Activated CD4-positive, alpha-beta T cell treated with anti-CD3 and anti-CD28 coated beads for 24 hours (primary cell): ENCODE data around the gene VWA1.
"Not testable (repeated sequence)": the region's sequence is repeated elsewhere in the genome, so short reads cannot be mapped to it uniquely, and the experiment has no call there.

Experiments used
- DNase-seq, 2 donors: peaks; one replicate each; pipeline ENCODE4 v3.0.0-alpha.2; 2020; ENCODE audit warnings: low read depth in 2 of 2

The VWA1 gene

DNA sequence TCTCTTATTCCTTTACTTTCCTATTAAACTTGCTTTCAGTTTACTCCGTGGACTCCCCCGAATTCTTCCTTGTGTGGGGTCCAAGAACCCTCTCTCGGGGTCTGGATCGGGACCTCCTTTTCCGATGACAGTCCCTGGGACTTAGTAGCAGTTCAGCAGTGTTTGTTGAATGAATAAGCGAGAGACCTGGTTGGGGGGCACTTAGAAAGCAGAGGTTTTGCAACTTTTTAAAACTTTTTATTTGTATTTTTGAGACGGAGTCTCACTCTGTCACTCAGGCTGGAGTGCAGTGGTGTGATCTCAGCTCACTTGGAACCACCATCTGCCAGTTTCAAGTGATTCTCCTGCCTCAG, 12.3 kb upstream of the VWA1 start:
- no peak for DNase-seq

DNA sequence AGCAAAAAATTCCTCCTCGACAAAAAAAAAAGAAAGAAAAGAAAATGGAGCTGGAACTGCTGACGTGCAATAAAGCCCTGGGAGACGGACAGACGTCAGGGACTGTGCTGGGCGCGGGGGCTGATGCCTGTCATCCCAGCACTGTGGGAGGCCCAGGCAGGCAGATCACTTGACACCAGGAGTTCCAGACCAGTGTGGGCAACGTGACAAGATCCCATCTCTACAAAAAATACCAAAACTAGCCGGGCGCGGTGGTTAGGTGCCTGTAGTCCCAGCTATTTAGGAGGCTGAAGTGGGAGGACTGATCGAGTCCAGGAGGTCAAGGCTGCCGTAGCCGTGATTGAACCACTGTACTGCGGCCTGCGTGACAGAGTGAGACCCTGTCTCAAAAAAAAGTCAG, 10.8 kb upstream of the VWA1 start:
- no peak for DNase-seq

DNA sequence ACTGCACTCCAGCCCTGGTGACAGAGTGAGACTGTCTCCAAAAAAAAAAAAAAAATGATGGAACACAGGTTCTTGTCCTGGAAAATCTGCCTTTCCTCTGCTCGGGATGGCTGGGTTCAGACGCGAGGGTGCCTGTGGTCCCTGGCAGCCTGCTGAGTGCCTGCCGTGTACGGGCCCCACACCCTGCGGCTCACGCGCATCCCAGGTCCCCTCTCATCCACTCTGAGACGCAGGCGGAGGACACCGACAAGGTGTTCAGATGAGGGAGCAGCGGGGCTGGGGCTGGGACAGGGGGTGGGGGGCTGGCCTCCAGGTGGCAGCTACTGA, 10.1 kb upstream of the VWA1 start:
- no peak for DNase-seq

DNA sequence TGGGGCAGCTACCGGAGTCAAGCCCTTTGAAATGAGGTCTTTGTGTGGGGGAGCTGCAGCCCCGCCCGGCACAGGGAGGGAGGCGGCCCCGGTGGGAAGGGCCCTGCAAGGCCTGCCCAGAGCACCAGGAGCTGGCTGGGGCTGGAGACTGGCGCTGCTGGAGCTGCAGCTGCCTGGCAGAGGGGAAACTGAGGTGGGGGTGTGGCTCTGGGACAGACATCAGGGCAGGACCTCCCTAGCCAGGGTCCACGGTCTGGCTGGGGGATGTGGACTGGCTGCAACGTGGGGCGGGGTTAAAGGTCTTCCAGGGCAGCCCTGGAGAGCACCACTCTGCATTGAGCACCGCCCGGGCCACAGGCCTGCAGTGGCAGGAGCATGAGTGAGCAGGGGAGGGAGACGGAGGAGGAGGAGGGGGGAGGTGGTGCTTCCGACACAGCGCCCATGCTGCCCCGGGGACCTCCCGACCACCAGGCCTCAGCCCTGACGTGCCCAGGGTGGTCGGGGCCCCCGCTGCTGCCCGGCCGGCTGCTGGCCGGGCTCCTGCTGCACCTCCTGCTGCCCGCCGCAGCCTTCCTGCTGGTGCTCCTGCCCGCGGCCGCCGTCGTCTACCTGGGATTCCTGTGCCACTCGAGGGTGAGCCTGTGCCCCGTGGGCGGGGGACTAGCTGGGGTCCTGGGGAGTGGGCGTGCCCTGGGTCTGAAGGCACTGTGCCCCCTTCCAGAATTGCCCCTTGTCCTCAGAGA, 9.6 kb upstream of the VWA1 start:
- no peak for DNase-seq

DNA sequence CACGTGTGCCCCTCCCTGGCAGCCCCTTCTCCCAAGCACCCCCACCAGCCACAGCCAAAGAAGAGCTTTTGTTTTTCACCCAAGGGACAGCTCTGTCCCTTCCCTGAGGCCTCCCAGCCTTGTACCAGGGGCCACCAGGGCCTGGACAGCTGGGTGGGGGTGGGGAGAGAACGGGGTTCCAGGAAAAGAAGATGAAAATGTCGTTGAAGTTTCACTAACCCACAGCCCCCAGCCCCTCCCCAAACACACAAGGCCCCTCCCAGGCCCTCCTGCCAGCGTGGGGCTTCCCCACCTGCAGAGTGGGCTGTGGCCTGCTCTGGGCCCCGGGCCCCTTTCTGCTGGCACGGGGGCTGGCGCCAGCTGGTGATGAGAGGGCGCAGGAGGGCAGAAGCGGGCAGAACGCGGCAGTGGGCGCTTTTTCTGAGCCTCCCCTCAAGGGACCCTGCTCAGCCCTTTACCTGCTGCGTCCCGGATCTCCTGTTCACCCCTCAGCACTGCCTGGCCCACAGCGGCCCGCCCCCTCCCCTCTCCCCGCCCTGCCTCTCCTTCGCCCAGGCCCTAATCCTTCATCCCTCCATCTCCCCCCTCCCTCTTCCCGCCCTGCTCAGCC, 8.9 kb upstream of the VWA1 start:
- no peak for DNase-seq

DNA sequence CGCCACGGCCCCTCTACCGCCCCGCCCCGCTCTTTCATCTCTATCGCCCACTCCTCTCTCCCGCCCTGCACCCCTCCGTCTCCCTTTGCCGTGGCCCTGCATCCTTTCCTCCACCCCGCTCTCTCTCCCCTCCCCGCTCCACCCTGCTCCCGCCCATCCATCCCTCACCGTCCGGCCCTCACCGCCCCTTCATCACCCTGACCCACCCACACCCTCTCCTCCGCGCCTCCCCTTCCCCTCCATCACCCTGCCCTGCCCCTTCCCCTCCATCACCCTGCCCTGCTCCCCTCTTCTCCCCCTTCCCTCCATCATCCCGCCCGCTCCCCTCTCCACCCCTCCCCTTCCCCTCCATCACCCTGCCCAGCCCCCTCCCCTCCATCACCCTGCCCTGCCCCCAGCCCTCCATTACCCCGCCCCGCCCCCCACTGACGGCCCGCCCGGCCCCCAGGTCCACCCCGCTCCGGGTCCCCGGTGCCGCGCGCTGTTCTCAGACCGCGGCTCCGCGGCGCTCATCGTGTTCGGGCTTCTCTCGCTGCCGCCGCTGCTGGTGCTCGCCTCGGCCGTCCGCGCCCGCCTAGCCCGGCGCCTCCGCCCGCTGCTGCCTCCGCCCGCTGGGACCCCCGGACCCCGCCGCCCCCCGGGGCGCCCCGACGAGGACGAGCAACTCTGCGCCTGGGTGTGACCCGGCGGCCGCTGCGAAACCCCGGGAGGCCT, 8.2 kb upstream of the VWA1 start:
- DNase-seq = no peak

DNA sequence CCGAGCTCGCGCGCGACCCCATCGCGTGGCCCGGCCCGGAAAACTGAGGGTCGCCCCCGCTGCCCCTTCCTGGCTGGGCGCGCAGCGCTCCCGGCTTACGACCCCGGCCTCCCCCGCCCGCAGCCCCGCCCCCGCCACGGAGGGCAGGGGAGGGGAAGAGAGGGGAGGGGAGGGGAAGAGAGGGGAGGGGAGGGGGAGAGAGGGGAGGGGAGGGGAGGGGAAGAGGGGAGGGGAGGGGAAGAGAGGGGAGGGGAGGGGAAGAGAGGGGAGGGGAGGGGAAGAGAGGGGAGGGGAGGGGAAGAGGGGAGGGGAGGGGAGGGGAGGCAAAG, 7.7 kb upstream of the VWA1 start:
- no peak for DNase-seq

DNA sequence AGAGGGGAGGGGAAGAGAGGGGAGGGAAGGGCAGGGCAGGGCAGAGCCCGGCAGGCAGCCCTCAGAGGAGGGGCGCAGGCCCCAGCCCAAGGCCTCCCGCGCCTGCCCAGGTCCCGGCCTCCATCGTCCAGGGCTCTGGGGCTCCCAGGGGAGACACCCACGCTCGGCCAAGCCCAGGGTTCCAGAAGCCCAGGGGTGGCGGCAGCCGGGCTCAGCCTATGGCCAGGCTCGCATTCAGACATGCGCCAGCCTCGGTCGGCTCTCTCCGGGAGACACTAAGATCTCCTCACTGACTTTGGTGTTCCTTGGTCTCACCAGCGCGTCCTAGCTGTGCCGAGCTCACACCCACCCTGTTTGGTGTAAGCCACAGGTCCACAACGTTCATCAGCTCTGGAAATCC, 7.3 kb upstream of the VWA1 start:
- no peak for DNase-seq

DNA sequence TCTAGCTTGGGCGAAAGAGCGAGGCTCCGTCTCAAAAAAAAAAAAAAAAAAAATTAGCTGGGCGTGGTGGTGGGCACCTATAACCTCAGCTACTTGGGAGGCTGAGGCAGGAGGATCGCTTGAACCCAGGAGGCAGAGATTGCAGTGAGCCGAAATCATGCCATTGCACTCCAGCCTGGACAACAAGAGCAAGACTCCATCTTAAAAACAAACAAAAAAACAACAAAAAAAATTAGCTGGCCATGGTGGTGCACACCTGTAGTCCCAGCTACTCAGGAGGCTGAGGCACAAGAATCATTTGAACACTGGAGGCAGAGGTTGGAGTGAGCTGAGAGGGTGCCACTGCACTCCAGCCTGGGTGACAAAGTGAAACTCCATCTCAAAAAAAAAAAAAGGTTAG, 6.5 kb upstream of the VWA1 start:
- DNase-seq = not testable (repeated sequence)

DNA sequence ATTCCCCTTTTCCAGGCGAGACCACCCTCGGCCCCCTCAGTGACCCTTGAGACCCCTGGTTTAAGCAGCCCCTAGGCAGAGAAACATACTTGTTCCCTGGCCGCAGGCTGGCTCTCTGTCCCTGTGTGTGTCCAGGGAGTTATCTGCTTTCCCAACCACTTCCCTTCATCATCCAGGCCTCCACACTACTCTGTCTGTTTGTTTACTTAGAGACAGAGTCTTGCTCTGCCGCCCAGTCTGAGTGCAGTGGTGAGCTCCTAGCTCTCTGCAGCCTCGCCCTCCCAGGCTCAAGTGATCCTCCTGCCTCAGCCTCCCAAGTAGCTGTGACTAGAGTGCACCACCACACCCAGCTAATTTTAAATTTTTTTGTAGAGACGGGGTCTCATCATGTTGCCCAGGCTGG, 5.8 kb upstream of the VWA1 start:
- DNase-seq = no peak

DNA sequence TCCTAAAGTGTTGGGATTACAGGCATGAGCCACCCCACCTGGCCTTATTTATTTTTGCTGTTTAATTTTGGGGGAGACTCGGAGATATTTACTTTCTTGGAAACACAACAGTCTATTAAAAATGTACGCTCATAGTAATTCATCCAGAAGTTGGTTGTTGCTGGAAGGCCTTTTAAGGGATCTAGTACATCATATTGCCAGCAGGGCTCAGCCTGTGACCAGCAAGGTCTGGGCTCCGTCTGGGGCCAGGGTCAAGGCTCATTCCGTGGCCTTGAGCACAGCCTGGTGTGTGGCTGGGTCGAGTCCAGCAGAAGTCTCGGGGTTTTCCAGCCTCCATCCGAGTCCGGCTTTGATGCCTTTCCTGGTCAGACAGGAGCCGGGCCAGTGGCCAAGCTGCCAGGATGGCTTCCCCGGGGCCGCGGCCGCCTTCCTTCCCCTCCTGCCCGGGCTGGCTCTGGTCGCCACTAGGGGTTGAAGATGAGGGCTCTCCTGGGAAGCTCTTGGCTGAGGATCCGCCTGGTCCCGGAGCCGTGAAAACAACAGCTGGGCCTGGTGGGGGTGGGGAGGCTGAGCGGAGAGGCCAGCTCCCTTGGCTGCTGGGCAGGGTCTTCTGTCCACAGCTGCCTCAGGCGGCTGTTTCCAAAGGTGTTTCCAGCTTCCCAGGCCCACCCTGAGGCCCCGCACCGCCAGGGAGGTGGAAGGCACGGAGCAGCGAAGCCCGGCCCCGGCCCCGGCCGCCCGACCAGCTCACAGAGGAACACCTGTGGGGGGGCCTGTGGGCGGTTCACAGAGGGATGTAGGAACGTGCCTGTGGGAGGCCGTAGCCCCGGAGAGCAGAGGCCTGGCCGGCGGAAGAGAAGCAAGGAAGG, 5.1 kb upstream of the VWA1 start:
- no peak for DNase-seq

DNA sequence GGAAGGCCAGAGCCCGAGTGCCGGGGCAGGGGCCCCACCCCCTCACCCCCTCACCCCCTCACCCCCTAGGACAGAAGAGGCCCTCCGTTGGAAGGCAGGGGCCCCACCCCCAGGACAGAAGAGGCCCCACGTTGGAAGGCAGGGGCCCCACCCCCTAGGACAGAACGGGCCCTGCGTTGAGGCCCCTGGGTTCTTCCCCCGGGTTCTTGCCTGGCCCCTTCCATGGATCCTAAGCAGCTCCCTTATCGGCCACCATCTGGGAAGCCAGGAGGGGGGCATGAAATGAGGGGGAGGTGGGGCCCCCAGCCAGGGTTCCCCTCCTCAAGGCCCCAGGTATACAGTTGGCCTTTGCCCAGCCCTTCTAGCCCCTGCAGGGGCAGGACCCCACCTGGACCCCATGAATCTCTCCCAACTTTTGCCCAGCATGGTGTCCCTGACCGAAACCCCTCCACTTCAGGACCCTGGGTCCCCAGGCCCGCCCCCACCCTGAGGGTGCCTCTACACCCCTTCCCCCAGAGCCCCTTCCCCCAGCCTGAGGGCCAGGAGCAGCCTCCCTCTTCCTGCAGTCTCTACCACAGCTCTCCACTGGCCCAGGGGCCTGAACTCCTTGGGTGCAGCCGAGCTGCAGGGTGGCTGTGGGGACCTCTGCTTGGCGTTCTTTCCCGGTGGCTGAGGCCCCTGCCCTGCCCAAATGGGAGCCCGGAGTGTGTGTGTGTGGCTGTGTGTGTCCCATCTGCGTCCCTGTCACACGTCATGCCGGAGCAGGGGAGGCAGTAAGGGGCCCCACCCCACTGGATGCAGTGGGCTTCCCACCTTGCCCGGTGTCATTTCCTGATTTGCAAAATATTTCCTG, 4.3 kb upstream of the VWA1 start:
- DNase-seq = no peak

DNA sequence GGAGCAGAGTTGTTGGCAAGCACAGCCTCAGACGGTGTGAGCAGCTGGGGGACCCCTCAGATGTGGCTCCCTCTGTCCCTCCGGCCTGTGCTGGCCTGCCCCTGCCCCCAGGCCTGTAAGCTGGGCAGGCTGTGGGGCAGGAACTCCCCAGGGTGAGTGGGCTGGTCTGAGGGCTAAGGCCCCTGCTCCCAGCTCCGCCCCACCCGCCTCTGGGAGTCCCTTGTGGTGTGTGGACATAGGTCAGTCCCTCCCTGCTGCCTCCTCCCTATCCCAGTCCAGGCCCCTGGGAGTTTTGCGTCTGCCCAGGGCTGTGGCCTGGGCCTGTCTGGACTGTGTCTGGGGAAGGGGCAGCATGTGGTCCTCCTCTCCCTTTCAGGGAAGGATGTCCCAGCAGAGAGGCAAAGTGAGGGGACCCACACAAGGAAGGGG, 3.6 kb upstream of the VWA1 start:
- no peak for DNase-seq

DNA sequence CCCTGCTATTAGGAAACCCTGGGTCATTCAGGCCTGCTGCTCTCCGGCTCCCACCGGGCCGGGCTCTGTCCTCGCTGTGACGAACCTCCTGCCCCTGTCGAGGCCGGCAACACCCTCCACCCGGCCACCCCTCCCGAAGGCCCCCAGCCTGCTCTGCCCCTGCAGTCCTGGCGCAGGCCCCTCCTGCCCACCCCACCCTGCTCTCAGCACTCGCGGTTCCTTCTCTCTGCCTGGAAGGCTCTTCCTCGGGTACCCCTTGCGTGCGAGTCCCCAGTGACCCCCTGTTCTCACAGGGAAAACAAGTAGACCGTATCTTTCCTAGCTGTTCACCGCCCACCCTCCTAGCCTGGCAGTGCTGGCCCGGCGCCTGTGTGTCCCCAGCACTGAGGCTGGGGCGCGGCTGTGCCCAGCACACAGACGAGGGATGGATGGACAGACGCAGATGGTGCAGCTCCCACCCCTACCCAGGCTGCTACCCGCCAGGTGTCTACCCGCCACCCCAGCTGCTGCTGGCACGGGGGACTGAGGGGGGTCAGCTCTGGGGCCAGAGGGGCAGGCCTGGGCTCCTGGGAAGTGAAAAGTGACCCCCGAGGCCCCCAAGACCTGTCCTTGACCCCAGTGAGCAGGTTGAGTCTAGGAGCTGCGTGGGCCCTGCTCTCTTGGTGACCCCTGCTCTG, 3.1 kb upstream of the VWA1 start:
- no peak for DNase-seq

DNA sequence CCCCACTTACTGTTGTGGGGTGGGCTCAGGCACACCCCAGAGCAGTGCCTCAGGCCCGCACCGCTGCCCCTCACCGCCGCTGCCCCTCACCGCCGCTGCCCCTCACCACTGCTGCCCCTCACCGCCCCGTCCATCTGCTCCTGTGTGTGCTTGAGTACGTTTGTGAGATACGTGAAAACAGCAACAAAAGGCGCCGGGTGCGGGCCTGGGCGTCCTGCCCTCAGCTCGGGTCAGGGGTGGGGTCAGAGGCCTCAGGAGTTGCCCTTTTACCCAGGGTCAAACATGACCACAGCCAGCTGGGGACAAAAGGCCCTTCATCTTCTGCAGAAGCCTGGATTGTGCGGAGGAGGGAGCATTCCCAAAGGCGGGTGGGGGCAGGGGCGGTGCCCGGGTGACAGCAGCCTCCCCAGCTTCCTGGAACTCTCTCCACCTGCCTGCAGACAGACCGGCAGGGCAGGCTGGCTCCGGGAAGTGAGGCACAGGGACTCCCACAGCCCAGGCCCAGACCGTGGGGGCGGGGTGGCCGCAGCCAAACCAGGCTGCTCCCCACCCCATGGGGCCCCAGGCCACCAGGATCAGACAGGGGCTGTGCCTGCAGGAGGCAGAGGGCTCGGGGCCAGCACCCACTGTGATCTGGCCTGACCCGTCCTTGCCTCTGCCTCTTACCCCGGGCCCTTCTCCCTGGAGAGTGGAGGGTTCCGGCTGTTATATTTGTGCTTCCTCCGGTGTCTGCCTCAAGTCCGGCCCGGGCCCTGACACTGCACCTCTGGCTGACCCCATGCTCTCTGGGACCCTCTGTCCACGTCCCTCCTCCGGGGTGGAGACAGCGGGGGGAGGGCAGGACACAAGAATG, 2.3 kb upstream of the VWA1 start:
- DNase-seq = no peak

DNA sequence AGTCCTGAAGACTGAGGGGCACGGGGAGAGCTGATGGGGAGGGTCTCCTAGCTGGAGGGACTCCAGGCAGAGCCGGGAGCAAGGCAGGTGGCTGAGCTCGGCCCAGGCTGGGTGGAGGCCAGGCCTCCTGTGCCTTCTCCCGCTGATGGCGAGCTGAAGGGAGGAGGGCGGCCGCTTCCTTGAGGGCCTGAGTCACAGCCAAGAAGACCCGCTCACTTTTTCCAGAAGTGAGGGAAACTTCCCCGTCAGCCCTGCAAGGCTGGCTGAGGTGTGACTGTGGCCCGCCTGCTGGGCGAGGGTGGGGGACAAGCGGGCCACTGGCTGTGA, 1.7 kb upstream of the VWA1 start:
- DNase-seq = peak; percentile 22 to 62

DNA sequence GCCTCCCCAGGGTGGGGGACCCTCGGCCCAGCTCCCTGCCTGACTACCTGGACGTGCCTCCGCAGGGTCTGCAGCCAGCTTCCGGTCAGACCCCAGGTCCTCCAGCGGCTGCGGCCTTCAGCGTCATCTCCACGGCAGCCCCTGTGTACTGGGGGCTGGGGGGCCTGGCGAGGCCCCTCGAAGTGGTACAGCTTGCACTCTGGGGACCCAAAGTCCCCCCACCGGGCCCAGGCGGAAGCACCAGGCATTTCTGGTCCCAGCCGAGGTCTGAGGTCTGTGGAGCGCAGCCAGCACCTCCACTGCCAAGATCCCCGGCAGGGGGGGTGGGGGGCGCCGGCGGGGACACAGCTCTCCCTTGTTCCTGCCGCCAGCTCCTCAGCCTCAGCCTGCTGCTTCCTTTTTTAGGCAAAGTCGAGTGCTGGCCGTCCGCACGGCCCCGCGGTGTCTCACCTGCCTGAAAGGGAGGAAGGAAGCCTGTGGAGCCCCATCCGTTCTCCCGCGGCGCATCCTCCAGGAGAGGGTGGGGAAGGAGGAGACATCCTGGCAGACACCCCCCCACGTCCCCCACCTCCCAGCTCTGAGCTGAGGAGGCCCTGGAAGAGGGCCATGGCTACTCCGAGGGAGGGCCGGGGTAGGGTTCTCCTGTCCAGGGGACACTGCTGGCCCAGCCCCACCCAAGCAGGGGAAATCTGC, 1.2 kb upstream of the VWA1 start:
- no peak for DNase-seq

DNA sequence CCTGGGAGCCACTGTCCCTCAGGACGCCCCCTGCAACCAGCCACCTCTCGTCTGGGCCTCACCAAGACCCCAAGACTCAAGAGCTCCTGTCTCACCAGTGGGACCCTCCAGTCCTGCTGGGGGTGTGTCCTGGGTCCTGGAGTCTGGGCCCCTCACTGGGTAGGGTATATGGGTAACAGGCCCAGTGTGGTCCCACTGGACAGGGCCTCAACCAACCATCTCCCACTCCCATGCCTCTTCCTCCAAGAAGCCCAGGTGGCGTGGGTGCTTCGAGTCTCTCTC, 725 bp upstream of the VWA1 start:
- no peak for DNase-seq

DNA sequence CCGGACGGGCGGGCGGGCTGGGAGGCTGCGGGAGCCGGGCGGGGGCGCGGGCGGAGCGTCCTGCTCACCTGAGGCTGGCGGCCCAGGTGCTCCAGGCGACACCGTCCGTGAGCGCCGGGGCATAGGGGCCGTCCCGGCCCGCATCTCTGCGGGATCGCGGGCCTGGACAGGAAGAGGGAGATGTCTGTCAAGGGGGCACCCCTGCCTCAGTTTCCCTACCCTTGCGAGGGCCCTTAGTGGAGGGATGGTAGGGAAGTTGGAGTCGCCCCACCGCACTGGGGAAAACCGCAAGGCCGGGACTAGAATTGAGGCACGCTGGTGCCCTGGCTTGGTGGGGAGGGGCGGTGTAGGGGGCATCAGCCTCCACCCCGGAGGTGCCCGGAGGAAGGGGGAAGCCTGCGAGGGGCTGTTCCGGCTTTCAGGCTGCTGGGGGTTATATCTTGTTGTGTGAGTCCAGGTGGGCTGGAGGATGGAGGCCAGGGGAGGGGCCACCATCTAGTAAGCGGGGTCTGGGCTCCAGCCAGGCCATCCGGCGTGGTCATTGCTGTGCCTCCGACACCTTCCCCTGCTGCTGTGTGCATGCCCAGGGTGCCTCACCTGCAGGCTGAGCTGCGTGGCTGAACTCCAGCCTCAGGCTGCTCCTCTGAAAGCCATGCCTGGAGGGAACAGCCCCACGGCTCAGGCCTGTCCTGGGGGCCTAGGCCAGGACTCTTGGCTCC, 580 bp downstream of the VWA1 start:
- no peak for DNase-seq
